HepG2 (cell line): Measurements from ENCODE around the gene VWA1. TPM values are rescaled to one million over a fixed set of nuclear protein-coding genes. Genes with fewer than 3 reads are reported as not detected.
A peak's percentile ranks its signal among the peaks of the same experiment; 100 is the strongest.

ENCODE experiments used
- BRF2 ChIP-seq: sonication (generic); formaldehyde crosslinking; IDR thresholded peaks from 2 replicates; pipeline ENCODE4 v1.8.1; 2022; ENCODE audit warnings: mild to moderate bottlenecking, missing genetic modification reagents
- CBX2 ChIP-seq, 2 experiments: fragments of 200-600 bp in 1 of 2; sonication (generic); formaldehyde crosslinking in 1 of 2; IDR thresholded peaks; 2 replicates each; pipeline versions ENCODE4 v1.7.0 to v1.8.1; 2018 to 2022; ENCODE audit warnings: low read depth in 2 of 2, low read length in 1 of 2, mild to moderate bottlenecking in 1 of 2, missing genetic modification reagents in 1 of 2
- MBD4 ChIP-seq: IDR thresholded peaks from 2 replicates; pipeline ENCODE4 v1.6.1; 2012; ENCODE audit warnings: low read length, inconsistent platforms, borderline replicate concordance
- PRDM10 ChIP-seq: sonication (generic); formaldehyde crosslinking; IDR thresholded peaks from 2 replicates; pipeline ENCODE4 v1.4.0; 2020; ENCODE audit warnings: low read depth, missing genetic modification reagents
- SMYD3 ChIP-seq: sonication (generic); formaldehyde crosslinking; IDR thresholded peaks from 2 replicates; pipeline ENCODE4 v1.8.1; 2023; ENCODE audit warnings: mild to moderate bottlenecking, missing genetic modification reagents
- SOX5 ChIP-seq: IDR thresholded peaks from 2 replicates; pipeline ENCODE4 v1.6.1; 2016; ENCODE audit warnings: borderline replicate concordance
- TFDP2 ChIP-seq: sonication (generic); formaldehyde crosslinking; IDR thresholded peaks from 2 replicates; pipeline ENCODE4 v1.4.0; 2020; ENCODE audit warnings: missing genetic modification reagents
- ZFP90 ChIP-seq: sonication (generic); formaldehyde crosslinking; IDR thresholded peaks from 2 replicates; pipeline ENCODE4 v1.8.0; 2022; ENCODE audit warnings: missing genetic modification reagents, mild to moderate bottlenecking, inconsistent platforms, borderline replicate concordance
- ZNF296 ChIP-seq: sonication (generic); formaldehyde crosslinking; conservative IDR thresholded peaks from 2 replicates; pipeline ENCODE4 v1.5.0; 2020; ENCODE audit warnings: mild to moderate bottlenecking, missing genetic modification reagents
- ZNF512 ChIP-seq: sonication (generic); formaldehyde crosslinking; IDR thresholded peaks from 2 replicates; pipeline ENCODE4 v1.4.0; 2020; ENCODE audit warnings: mild to moderate bottlenecking, missing genetic modification reagents
- ZNF546 ChIP-seq: sonication (generic); formaldehyde crosslinking; conservative IDR thresholded peaks from 2 replicates; pipeline ENCODE4 v1.8.1; 2023; ENCODE audit warnings: mild to moderate bottlenecking, missing genetic modification reagents
- ZNF547 ChIP-seq: sonication (generic); formaldehyde crosslinking; IDR thresholded peaks from 2 replicates; pipeline ENCODE4 v1.5.1; 2020; ENCODE audit warnings: mild to moderate bottlenecking, missing genetic modification reagents
- ZNF777 ChIP-seq: sonication (generic); formaldehyde crosslinking; IDR thresholded peaks from 2 replicates; pipeline ENCODE4 v1.4.0; 2020; ENCODE audit warnings: missing genetic modification reagents
- polyA plus RNA-seq, 8 experiments: library from polyadenylated mRNA; depleted of rRNA in 3 of 8; stranded (reverse) in 7 of 8; unstranded in 1 of 8; fragments of >200 nt; fragmentation: Illumina TruSeq in 4 of 8; extraction: Trizol in 4 of 8; gene quantifications; 2 replicates each; pipeline versions ENCODE4 v1.2.1 to v1.2.3, GENCODE V29; 2011 to 2016; ENCODE audit warnings: low read depth in 4 of 8, missing spikeins in 1 of 8, mixed read lengths in 1 of 8; ENCODE audit not compliant: insufficient read depth in 1 of 8
- total RNA-seq, 5 experiments: library from RNA; depleted of rRNA; stranded (reverse); fragments of >200 nt; fragmentation: Illumina TruSeq; extraction: Trizol; gene quantifications; 2 replicates each; pipeline ENCODE4 v1.2.3, GENCODE V29; 2016; ENCODE audit warnings: low read depth in 1 of 5
- TF ChIP-seq, protein P1 (sequence below): sonication (generic); formaldehyde crosslinking; conservative IDR thresholded peaks from 2 replicates; pipeline ENCODE4 v1.4.0; 2020; ENCODE audit warnings: missing genetic modification reagents
- TF ChIP-seq, protein P2 (sequence below): sonication (generic); formaldehyde crosslinking; IDR thresholded peaks from 2 replicates; pipeline ENCODE4 v1.5.1; 2020; ENCODE audit warnings: missing genetic modification reagents, mild to moderate bottlenecking, borderline replicate concordance
- TF ChIP-seq, protein P3 (sequence below): IDR thresholded peaks from 2 replicates; pipeline ENCODE4 v1.6.1; 2016; ENCODE audit warnings: missing biosample characterization, missing genetic modification reagents, low read depth

The VWA1 gene
- total and polyA plus RNA-seq, 2 of the 13 experiments (the other 11 are each of a cell fraction or from before 2014, with no cell fraction given) = 40.9 to 57.5 TPM

- TF ChIP-seq PRDM10 (CRISPR knock-in tag) = peak; percentile 64; the same call in 1 of the 2 replicates
- TF ChIP-seq SMYD3 (CRISPR knock-in tag) = no peak
- TF ChIP-seq ZNF546 (CRISPR knock-in tag) = no peak
- no peak for TF ChIP-seq ZNF296 (CRISPR knock-in tag)
- TF ChIP-seq, protein P1, sequence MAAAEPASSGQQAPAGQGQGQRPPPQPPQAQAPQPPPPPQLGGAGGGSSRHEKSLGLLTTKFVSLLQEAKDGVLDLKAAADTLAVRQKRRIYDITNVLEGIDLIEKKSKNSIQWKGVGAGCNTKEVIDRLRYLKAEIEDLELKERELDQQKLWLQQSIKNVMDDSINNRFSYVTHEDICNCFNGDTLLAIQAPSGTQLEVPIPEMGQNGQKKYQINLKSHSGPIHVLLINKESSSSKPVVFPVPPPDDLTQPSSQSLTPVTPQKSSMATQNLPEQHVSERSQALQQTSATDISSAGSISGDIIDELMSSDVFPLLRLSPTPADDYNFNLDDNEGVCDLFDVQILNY (CRISPR knock-in tag) = no peak
- TF ChIP-seq ZFP90 (CRISPR knock-in tag) = no peak; the same call in 1 of the 2 replicates
- no peak for TF ChIP-seq ZNF777 (CRISPR knock-in tag)
- peak; percentile 24; the same call in 1 of the 2 replicates for TF ChIP-seq TFDP2 (CRISPR knock-in tag)
- no peak for TF ChIP-seq MBD4
- no peak for TF ChIP-seq BRF2 (CRISPR knock-in tag)
- TF ChIP-seq CBX2 (IDR thresholded peaks at IDR 0.05; ENCODE audit: low read depth, low read length) = no peak
- TF ChIP-seq CBX2 (CRISPR knock-in tag; IDR thresholded peaks at IDR 0.05; ENCODE audit: low read depth) = no peak
- TF ChIP-seq, protein P2, sequence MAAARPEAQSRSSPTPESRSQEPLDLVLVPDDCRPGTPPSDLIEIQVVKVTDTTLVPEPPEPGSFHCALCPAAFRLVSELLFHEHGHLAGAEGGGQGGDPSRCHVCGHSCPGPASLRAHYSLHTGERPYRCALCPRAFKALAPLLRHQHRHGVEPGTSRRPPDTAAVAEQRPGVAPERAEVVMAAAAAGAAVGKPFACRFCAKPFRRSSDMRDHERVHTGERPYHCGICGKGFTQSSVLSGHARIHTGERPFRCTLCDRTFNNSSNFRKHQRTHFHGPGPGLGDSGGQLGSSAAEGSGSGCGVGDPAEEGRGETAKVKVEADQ (CRISPR knock-in tag) = no peak
- TF ChIP-seq SOX5 (CRISPR knock-in tag) = peak; percentile 48; the same call in 1 of the 2 replicates
- TF ChIP-seq ZNF512 (CRISPR knock-in tag) = no peak
- no peak for TF ChIP-seq ZNF547
- TF ChIP-seq, protein P3, sequence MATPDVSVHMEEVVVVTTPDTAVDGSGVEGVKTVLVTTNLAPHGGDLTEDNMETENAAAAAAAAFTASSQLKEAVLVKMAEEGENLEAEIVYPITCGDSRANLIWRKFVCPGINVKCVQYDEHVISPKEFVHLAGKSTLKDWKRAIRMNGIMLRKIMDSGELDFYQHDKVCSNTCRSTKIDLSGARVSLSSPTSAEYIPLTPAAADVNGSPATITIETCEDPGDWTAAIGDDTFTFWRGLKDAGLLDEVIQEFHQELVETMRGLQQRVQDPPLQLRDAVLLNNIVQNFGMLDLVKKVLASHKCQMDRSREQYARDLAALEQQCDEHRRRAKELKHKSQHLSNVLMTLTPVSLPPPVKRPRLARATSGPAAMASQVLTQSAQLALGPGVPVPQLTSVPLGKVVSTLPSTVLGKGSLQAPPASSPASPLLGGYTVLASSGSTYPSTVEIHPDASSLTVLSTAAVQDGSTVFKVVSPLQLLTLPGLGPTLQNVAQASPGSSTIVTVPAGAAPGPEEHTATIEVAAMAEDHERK (CRISPR knock-in tag) = no peak
These were observed 14.2 kb upstream of the VWA1 start, which contains the start of gene ANKRD65 (continued) for GRCh38 chr1:1421147-1421906.
